ENCODE data around the gene ZBTB20.

DNA sequence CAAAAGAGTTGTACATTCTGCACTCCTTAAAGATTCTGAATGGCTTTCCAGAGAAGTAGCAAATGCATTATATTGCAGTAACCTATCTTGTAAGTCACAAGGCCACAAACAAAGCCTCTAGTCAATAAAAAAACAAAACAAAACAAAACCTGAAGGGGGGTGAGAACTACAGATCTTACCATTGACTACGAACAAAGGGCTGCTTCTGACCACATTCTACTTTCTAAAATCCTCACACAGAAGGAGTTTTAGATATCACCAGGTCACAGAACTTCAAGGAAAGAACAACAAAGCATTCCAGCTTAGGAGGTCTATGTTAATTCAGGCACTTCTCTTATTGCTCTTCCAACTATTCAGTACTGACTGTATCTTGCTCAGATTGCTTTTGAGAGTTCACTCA is 343.0 kb downstream of the ZBTB20 start:
- TF ChIP-seq CTCF (IDR thresholded peaks at IDR 0.05; ENCODE audit: low read depth, low read length, poor library complexity, severe bottlenecking): no peak
- no peak for TF ChIP-seq EZH2phosphoT487 (IDR thresholded peaks at IDR 0.05; ENCODE audit: borderline replicate concordance, low read length)
